ENCODE data around the gene WFDC8.

GRCh38 chr20:45583502-45583901 lies 4.4 kb upstream of the WFDC8 start:
- TF ChIP-seq CTCF (conservative IDR thresholded peaks at IDR 0.05 in 1 of 2, IDR thresholded peaks at IDR 0.05 in 1 of 2; ENCODE audit: extremely low read depth in 1 of 2, insufficient read depth in 1 of 2, low read depth in 1 of 2, low read length in 2 of 2) (no peak), EZH2 (IDR thresholded peaks at IDR 0.05; ENCODE audit: borderline replicate concordance, low read length) (no peak)

All from mammary epithelial cell (primary cell).